Fibroblast of peridontal ligament (primary cell): ENCODE results near the gene KCNA4.
"Not testable (repeated sequence)": the region's sequence is repeated elsewhere in the genome, so short reads cannot be mapped to it uniquely, and the experiment has no call there.

ENCODE experiments used
- DNase-seq: peaks from one replicate; pipeline ENCODE4 v3.0.0-alpha.2; 2010; ENCODE audit errors: extremely low read depth

Gene KCNA4

DNA sequence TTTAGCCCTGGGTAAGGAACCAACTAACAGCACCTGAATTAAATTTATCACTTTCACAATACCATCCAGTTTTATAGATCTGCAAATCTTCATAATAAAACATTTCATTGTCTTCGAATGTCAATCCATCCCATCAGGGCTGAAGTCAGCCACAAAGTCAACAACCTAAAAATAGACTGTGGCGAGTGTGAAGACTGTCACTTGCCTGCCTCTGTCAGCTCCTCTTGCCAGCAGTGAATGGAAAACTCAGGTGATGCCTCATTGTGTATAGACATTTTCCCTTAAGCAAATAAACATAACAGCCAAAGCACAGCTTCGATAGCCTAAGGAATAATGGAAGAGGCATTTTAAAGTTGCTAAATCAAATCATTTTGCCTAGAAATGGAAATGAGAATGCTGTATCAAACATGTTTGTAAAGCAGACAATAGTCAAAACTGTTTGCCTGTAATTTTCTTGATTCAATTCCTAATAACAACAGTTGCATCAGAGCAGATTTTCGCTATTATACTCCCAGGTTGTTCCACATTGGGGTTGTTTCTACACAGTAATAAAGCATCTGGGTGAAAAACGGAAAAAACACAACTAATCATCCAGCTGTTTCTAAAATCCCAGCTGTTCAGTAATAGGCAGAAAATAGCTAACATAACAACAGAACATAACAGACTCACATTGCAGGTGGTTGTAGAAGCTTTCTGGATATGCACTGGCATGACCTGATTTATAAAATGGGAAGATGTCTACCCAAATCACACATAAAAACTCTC lies 15.7 kb downstream of the KCNA4 start:
- DNase-seq = no peak

DNA sequence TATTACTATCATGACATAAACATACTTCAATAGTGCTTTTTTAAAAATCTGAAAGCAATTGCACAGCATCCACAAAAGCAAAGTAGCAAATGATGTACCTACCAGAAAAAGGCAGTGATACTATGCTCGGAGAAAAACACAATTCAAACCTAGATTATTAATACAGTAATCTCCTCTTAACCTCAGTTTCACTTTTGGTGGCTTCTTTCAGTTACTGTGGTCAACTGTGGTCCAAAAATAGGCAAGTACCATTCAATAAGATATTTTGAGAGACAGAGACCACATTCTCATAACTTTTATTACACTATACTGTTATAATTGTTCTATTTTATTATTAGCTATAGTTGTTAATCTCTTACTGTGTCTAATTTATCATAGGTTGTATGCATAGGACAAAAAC lies 20.8 kb downstream of the KCNA4 start:
- DNase-seq = no peak

DNA sequence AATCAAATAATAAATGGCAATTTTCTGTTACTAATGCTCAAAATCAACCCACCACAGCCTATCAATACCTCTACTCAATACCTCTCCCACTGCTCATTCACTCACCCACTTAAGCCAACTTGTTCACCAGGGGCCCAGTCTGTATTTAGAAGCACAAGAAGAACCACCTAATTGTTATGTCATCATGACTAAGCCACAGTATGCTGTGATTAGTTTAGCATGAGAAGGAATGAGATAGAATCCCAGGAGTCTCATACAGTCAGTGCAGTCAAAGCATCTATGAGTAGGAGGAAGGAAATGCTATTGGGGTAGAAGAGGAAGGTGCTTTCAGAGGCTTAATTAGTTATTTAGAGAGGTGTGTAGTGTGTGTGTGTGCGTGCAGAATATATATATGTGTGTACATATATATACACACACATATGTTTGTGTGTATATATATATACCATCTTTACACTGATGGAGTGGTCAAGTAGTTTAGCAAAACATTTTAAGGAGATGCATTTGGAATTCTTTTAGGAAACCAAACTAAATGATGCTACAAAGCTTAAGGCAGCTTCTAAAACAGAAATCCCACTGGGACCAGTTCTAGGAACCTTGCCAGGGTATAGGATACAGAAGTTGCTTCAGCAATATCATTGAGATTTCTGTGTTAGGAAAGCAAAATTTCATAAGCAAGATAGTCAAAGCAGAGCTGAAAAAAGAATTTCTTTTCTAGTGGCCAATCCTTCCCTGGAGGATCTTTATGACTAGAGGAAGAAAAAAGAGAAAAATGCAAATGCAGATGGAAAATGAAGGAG lies 27.5 kb downstream of the KCNA4 start:
- DNase-seq = peak; percentile 22

DNA sequence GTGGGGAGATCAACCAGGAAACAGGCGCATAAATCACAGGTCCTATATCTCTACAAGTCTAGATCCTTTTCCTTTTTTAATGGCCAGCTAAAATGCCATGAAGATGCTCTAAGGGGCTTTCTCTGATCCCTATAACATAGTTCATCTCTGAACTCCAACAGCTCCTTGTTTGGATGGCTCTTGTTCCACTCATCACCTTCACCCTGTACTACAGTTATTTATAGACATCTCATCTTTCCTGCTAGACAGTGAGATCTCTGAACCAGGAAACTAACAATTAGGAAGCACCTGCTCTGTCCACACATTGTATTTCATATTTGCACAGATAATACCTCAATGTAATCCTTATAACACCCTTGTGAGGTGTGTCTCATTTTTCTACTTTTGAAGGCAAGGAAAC lies 31.6 kb downstream of the KCNA4 start:
- DNase-seq = no peak

DNA sequence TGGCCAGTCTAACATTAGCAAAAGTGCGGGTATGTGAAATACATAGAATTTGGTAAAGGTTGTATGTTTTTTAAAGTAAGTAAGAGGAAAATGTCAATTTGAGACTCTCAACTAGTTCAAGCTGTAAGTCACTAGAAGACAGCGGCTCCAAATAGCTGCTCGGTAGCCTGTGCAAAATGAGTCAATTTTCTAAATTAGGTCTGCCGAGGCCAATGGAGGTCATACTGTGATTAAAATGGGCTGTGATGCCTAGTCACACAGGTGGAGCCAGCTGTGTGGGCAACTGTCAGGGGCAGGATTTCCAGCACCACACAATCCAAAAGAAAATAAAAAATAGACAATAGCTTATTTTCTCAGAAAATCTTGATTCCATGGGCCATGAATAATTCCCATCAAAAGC lies 32.3 kb downstream of the KCNA4 start:
- no peak for DNase-seq

DNA sequence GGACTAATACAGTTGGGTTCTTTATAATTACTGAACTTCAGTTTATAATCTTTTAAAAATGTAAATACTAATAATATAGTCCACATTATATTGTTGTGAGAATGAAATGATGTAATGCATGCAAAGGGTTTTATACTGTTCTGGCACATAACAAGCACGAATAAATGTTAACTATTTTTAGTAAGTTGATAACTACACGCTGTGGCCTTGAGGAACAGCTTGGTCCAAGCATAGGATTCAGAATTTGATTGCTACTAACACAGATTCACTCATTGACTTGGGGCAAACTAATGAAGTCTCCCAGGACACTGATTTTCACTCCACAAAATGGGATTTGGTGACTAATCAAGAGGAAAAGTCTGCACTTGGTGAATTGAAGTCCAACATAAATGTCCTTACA lies 38.3 kb downstream of the KCNA4 start:
- no peak for DNase-seq

DNA sequence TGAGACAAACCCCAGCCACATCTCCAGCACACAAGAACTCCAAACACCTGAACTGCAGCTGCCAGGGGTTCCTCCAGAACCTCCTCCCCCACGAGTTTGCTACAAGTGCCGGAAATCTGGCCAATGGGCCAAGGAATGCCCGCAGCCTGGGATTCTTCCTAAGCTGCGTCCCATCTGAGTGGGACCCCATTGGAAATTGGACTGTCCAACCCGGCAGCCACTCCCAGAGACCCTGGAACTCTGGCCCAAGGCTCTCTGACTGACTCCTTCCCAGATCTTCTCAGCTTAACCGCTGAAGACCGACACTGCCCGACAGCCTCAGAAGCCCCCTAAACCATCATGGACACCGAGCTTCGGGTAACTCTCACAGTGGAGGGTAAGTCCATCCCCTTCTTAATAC lies 41.2 kb downstream of the KCNA4 start:
- DNase-seq = not testable (repeated sequence)

DNA sequence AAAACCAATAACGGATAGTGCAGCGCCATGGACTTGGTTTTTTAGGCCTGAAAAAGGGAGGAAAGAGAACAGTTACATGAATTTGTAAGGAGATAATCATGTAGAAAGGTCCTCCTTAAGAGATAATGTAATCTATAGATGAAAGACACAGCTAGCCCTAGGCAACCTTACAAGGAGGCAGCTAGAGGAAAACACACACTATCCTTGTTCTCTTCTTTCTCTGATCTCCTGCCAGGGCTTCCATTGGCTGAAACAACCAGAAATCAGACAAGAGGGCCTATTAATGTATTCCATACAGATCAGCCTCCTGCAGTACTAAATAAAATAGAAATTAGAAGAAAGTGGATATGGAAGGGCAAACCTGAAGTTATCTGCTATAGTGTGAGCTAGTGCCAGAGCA lies 53.0 kb downstream of the KCNA4 start:
- DNase-seq = no peak

DNA sequence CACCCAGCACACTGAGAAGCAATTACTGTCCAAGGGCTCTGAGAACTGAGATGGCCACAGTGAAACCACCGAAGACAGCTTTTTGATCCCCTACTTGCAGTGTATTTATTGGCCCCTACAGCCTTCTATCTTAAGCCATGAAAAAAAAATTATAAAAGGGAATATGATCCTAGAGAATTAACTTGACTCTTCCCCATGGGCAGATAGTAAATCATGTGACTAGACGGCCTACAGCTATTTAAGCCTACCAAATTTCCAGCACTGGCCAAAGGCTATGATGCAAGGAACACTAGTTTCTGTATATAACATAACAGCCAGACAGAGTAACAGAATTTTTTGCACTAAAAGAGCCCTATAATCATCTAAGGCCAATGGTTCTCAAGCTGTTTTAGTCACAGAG lies 53.8 kb downstream of the KCNA4 start:
- no peak for DNase-seq

DNA sequence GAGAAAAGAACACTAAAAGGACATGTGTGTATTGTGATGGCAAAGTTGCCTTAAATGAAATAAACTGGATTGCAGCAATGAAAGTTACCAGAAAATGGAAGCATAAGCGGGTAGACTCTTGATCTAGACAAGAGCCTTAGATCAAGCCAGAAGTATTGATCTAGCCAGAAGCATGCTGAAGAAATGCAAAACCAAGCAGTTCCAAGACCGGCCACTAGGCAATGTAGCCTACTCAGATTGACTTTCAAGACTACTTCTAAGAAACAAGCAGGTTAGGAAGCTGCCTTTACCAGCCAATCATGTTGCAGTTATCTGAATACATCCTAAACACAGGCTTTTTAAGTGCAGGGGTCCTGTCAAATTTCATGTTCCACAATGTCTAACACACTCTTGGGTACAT lies 54.6 kb downstream of the KCNA4 start:
- no peak for DNase-seq
